ENCODE measurements around the gene TSHZ2.
"Not testable (repeated sequence)": the region's sequence is repeated elsewhere in the genome, so short reads cannot be mapped to it uniquely, and the experiment has no call there.

TSHZ2 gene

GRCh38 chr20:52996658-52997057, 24.5 kb downstream of the TSHZ2 start:
- no peak for DNase-seq (ENCODE audit: low read depth in 2 of 2)

DNA sequence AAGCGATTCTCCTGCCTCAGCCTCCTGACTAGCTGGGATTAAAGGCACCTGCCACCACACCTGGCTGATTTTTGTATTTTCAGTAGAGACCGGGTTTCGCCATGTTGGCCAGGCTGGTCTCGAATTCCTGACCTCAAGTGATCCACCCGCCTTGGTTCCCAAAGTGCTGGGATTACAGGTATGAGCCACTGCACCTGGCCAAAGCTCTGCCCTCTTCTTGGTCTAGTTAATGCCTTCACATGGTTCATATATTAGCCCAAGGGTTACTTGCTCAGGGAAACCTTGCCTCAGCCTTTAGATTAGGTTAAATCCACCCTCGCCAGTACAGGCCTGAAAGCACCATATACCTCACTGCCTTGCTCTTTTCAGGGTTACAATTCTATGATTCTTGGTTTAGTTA, 26.1 kb downstream of the TSHZ2 start:
- no peak for DNase-seq (ENCODE audit: low read depth in 2 of 2)

DNA sequence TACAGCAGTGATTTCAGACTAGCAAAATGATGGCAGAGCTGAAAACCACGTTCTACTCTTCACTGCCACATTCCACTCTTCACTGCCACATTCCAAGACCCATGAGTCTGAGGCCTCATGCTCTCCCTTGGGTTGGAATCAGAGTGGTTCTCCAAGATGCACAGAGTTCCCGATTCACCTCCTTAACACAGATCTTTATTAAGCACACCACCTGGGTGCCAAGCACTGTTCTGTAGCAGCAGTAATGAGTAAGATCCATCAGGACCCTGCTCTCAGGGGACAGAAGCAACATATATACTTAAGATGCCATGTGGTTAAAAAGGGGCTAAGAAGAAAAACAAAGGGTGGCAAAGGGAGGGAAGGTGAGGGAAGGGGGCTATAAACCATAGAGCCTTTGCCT, 26.9 kb downstream of the TSHZ2 start:
- DNase-seq (ENCODE audit: low read depth in 2 of 2) = no peak

GRCh38 chr20:53001498-53002301, 29.5 kb downstream of the TSHZ2 start:
- no peak for DNase-seq (ENCODE audit: low read depth in 2 of 2)

DNA sequence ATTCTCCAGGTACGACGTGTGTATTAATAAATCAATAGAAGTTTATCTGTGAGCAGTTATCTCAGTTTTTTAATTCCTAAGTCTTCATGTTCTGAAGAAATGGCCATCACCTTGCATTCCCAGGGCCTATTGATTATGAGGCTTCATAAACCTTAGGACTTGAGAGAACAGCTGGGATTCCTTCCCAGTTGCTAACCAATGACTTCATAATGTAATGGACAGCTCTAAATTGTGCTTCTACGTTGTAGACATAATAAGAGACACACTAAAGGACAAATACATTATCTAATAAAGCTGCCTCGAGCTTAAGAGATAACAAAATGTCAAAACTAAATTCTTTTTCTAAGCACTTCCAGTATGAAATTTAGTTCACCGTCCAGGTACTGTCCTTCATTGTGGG, 30.6 kb downstream of the TSHZ2 start:
- no peak for DNase-seq (ENCODE audit: low read depth in 2 of 2)

GRCh38 chr20:53003420-53004154, 31.4 kb downstream of the TSHZ2 start:
- DNase-seq (ENCODE audit: low read depth in 2 of 2) = peak in 1 of 2 experiments; percentile 41

GRCh38 chr20:53004267-53004813, 32.2 kb downstream of the TSHZ2 start:
- no peak for DNase-seq (ENCODE audit: low read depth in 2 of 2)

GRCh38 chr20:53009979-53010735, 38.0 kb downstream of the TSHZ2 start:
- DNase-seq (ENCODE audit: low read depth in 2 of 2) = no peak

- no peak for DNase-seq (ENCODE audit: low read depth in 2 of 2)
Measured at GRCh38 chr20:53011640-53012039, 39.5 kb downstream of the TSHZ2 start.

GRCh38 chr20:53013183-53013582, 41.0 kb downstream of the TSHZ2 start:
- DNase-seq (ENCODE audit: low read depth in 2 of 2) = no peak

DNA sequence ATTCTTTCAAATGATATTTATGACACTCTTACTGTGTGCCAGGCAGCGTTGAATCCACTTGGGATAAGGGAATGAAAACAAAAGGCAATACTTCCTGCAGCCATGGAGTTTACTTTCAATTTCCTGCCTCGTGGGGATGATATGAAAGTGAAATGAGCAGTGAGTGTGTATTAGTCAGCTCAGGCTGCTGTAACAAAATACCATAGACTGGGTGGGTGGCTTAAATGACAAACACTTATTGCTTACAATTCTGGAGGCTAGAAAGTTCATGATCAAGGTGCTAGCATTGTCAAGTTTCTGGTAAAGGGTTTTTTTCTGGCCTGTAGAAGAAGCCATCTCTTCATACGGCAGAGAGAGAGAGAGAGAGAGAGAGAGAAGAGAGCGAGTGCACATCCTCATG, 41.7 kb downstream of the TSHZ2 start:
- no peak for DNase-seq (ENCODE audit: low read depth in 2 of 2)

GRCh38 chr20:53016071-53016470, 43.9 kb downstream of the TSHZ2 start:
- no peak for DNase-seq (ENCODE audit: low read depth in 2 of 2)

- DNase-seq (ENCODE audit: low read depth in 2 of 2) = no peak
Measured at GRCh38 chr20:53016534-53017042, 44.4 kb downstream of the TSHZ2 start.

DNA sequence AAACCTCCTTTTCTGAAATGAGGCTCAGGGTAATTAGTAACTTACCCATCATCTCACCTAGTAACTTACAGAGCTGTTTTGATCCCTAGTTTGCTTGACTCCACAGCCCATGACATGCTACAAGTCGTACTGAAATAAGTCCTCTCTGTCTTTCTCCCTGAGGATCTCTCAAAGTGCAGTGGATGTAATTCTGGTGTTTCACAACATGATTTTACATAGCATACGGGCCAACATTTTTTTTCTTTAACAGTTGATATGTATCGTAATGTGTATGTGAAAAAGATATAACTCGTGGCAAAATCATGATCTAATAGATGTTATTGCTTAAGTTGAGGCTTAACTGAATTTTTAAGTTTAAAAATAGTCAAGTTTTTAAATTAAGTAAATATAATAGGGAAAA, 45.0 kb downstream of the TSHZ2 start:
- no peak for DNase-seq (ENCODE audit: low read depth in 2 of 2)

GRCh38 chr20:53019464-53019863, 47.3 kb downstream of the TSHZ2 start:
- DNase-seq (ENCODE audit: low read depth in 2 of 2) = no peak

DNA sequence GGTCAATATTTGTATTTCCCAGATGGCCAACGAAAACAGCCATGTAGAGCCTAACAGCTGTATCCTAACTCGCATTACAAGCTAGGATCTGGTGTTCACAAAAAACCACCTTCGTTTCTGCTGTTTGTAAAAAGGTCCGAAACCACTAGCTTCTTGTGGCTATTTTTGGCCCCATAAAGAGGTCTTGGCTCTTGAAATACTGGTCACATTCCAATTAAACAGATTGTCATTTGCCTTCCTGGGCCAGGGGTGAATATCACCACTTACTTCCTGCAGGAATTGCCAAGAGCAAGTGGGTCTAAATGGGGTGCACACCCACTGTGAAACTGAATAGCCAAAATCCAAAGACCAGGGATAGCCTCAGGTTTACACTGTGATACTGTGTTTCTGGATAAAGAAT, 48.2 kb downstream of the TSHZ2 start:
- no peak for DNase-seq (ENCODE audit: low read depth in 2 of 2)

DNA sequence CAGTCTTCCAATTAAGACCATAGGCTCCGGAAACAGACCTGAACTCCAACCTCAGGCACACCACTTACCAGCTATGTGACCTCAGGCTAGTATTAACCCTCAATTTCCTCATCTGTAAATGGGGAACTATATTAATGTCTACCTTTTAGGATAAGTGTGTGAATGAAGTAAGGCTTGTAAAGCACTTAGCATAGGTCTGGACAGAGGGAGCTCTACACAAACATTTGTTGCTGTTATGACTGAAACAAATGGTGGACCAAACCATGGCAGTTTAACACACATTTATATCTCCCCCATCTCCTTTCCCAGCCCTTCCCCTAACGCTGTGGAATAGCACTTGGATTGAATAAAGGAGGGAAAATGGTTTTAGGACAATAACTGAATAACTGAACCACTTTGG, 48.7 kb downstream of the TSHZ2 start:
- no peak for DNase-seq (ENCODE audit: low read depth in 2 of 2)

DNA sequence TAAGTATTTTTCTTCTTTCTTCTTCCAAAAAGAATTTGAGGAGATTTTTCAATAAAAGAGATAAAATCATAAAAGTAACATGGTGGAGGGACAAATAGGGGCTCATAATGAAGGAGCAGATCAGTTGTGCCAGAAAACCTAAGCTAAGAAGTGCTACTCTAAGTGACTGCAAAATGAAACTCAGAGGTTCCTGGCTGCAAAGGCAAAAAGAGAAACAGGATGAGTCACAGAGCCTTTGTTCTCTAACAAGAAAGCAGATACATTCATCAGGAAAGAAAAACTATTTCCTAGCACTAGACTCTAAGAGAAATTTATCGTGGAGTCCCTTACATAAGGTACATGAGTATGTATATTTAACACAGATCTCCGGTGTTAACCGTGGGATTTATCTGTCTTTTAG, 49.8 kb downstream of the TSHZ2 start:
- no peak for DNase-seq (ENCODE audit: low read depth in 2 of 2)

GRCh38 chr20:53023732-53024520, 51.8 kb downstream of the TSHZ2 start:
- no peak for DNase-seq (ENCODE audit: low read depth in 2 of 2)

DNA sequence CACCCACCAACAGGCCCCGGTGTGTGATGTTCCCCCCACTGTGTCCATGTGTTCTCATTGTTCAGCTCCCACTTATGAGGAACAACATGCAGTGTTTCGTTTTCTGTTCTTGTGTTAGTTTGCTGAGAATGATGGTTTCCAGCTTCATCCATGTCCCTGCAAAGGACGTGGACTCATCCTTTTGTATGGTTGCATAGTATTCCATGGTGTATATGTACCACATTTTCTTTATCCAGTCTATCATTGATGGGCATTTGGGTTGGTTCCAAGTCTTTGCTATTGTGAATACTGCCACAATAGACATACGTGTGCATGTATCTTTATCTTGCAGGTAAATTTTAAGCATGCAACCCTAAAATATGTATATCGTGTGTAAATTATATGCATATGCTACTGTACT, 52.5 kb downstream of the TSHZ2 start:
- DNase-seq (ENCODE audit: low read depth in 2 of 2) = not testable (repeated sequence)

DNA sequence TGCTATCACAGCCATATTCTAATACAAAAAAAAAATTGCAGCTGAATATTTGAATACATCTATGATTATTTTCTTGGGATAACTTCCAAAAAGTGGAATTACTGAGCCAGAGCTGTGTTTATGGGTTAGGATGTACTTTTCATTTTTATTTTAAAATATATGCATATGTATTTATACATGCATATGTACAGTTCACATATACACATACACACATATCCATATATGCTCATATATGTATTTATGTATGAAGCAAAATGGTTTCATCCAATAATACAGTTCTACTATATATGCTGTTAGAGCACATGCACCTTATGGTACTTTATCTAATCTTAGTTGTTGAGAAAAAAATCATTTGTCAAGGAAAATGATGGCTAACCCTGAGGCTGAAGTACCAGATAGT, 54.9 kb downstream of the TSHZ2 start:
- DNase-seq (ENCODE audit: low read depth in 2 of 2) = no peak
